HTERT RPE-1 (cell line): ENCODE data around the gene OR2V1.

Source experiments
- in situ Hi-C: fragments of 300-500 bp; cut with MboI; formaldehyde crosslinking; loops from 4 replicates; pipeline ENCODE4 v1.14.3; 2020; ENCODE audit warnings: low sequenced_read_pairs

The OR2V1 gene

DNA sequence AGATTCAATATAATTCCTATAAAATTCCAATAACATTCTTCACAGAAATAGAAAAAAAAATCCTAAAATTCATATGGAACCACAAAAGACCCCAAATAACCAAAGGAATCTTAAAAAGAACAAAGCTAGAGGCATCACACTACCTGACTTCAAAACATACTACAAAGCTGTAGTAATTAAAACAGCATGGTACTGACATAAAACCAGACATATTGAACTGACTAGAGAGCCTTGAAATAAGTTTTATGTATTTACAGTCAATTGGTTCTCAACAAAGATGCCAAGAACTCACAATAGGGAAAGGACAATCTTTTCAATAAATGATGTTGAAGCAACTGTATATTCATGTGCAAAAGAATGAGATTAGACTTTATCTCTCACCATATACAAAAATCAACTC lies 54.0 kb downstream of the OR2V1 start:
- in situ Hi-C loops = no loop called here
